ENCODE results near the gene DNTT.

DNA sequence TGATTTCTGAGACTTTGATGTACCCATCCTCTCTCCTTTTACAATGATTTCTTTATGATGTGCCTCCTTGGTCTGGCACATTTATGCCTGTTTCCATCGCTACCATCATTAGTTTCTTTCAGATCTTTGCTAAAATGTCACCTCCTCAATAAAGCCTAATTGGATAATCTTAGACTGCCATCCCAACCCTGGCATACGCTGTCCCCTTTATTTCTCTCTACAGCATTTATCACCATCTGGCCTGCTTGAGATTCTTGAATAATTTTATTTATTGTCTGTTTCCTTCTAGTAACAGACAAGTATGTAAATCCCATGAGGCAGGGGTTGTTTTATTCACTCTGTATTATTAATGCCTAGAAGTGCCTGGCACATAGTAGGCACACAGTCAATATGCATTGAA is 6.7 kb upstream of the DNTT start:
- TF ChIP-seq, protein P1, sequence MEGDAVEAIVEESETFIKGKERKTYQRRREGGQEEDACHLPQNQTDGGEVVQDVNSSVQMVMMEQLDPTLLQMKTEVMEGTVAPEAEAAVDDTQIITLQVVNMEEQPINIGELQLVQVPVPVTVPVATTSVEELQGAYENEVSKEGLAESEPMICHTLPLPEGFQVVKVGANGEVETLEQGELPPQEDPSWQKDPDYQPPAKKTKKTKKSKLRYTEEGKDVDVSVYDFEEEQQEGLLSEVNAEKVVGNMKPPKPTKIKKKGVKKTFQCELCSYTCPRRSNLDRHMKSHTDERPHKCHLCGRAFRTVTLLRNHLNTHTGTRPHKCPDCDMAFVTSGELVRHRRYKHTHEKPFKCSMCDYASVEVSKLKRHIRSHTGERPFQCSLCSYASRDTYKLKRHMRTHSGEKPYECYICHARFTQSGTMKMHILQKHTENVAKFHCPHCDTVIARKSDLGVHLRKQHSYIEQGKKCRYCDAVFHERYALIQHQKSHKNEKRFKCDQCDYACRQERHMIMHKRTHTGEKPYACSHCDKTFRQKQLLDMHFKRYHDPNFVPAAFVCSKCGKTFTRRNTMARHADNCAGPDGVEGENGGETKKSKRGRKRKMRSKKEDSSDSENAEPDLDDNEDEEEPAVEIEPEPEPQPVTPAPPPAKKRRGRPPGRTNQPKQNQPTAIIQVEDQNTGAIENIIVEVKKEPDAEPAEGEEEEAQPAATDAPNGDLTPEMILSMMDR (conservative IDR thresholded peaks at IDR 0.05) = no peak
- no peak for TF ChIP-seq ZFX (IDR thresholded peaks at IDR 0.05)

Data from C4-2B (cell line).